ENCODE results near the gene CNIH2. TPM values are rescaled to one million over a fixed set of nuclear protein-coding genes. Genes with fewer than 3 reads are reported as not detected.

Gene CNIH2
- total and polyA plus RNA-seq, 9 of the 15 experiments (the other 6 are each of a cell fraction or from before 2014, with no cell fraction given) = 0.26 to 0.89 (median 0.40) TPM; not detected in 4

DNA sequence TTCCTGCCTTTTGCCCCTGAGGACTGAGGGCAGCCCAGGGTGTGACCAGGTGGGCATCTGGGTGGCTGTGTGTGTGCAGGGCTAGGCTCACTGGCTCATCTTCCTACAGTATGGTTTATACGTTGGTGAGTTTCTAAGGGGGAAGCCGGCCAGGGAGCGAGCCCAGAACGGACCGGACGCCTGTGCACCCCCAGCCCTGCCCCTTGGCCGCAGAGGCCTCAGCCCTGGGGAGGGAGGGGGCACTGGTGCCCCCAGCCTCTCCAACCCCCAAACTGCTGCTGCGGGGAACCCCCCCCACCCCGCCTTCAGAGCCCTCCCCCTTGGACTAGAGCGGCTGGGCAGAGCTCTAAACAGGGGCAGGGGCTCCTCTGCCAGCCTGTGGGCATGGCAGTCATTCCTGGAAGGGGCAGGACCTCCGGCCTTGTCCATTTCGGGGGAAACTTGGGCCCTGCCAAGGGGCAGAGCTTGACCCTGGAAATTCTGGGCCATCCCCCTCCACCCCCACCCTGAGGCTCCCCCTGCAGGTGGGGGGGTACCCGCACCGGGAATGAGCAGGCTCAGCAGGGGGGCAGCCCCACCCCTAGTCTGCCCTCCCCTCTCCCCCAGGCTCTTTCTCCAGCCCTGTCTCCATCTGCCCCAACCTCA, 5.6 kb downstream of the CNIH2 start:
- no peak overlapping the region for H3K4me3 ChIP-seq
- CTCF ChIA-PET (ENCODE audit: low intra/inter-chr PET ratio) = interaction anchor here (1.5 kb wide), 1 partner anchor 61 kb away, joined by 17 read pairs; no protein-coding TSS in a partner anchor
- peaks cover 4% of the 10 kb centered on the region for H3K9me1 ChIP-seq (ENCODE audit: control insufficient read depth, insufficient read depth, low read length)
- POLR2A ChIA-PET = interaction anchor here (3.7 kb wide), 1 partner anchor 11 kb away, joined by 21 read pairs; no protein-coding TSS in a partner anchor
- no peak overlapping the region for H3K4me2 ChIP-seq (ENCODE audit: insufficient read depth, low read length)
- no peaks in the 10 kb centered on the region for H3K9me3 ChIP-seq (replicated peaks; ENCODE audit: control insufficient read depth, insufficient read depth, low read depth, low read length)
- no peak for TF ChIP-seq C11orf30 (IDR thresholded peaks at IDR 0.05; ENCODE audit: low read depth)
- TF ChIP-seq, protein P1, sequence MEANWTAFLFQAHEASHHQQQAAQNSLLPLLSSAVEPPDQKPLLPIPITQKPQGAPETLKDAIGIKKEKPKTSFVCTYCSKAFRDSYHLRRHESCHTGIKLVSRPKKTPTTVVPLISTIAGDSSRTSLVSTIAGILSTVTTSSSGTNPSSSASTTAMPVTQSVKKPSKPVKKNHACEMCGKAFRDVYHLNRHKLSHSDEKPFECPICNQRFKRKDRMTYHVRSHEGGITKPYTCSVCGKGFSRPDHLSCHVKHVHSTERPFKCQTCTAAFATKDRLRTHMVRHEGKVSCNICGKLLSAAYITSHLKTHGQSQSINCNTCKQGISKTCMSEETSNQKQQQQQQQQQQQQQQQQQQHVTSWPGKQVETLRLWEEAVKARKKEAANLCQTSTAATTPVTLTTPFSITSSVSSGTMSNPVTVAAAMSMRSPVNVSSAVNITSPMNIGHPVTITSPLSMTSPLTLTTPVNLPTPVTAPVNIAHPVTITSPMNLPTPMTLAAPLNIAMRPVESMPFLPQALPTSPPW (CRISPR knock-in tag; IDR thresholded peaks at IDR 0.05) = peak; percentile 74
- TF ChIP-seq ARNT (IDR thresholded peaks at IDR 0.05) = no peak
- TF ChIP-seq RFX5 (IDR thresholded peaks at IDR 0.05; ENCODE audit: low read depth, low read length) = no peak
- TF ChIP-seq, protein P2, sequence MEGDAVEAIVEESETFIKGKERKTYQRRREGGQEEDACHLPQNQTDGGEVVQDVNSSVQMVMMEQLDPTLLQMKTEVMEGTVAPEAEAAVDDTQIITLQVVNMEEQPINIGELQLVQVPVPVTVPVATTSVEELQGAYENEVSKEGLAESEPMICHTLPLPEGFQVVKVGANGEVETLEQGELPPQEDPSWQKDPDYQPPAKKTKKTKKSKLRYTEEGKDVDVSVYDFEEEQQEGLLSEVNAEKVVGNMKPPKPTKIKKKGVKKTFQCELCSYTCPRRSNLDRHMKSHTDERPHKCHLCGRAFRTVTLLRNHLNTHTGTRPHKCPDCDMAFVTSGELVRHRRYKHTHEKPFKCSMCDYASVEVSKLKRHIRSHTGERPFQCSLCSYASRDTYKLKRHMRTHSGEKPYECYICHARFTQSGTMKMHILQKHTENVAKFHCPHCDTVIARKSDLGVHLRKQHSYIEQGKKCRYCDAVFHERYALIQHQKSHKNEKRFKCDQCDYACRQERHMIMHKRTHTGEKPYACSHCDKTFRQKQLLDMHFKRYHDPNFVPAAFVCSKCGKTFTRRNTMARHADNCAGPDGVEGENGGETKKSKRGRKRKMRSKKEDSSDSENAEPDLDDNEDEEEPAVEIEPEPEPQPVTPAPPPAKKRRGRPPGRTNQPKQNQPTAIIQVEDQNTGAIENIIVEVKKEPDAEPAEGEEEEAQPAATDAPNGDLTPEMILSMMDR (IDR thresholded peaks at IDR 0.05 in 2 of 3, conservative IDR thresholded peaks at IDR 0.05 in 1 of 3; ENCODE audit: insufficient read depth in 2 of 3, low read depth in 1 of 3, low read length in 3 of 3) = 0 out of 6 replicates have a peak, but pooled peaks of 2 of the 3 experiments have one; percentile 12 to 23
- TF ChIP-seq NFE2 (IDR thresholded peaks at IDR 0.05; ENCODE audit: low read depth) = no peak
- DNase-seq (ENCODE audit: extremely low read depth in 1 of 4, low spot score in 3 of 4) (peak in 3 of 4 experiments; percentile 46 to 67 (median 65)), FAIRE-seq (no peak), ATAC-seq (no peak)
- H2AFZ ChIP-seq (ENCODE audit: low read depth, low read length) = no peak overlapping the region
- H3K4me1 ChIP-seq (replicated peaks in 1 of 2; ENCODE audit: control insufficient read depth in 2 of 2, insufficient read depth in 2 of 2, low read length in 2 of 2) = peaks cover 15 to 52% of the 10 kb centered on the region in 2 experiments; a peak in 3 of 5 replicates
- H3K79me2 ChIP-seq (ENCODE audit: control insufficient read depth, insufficient read depth, low read length) = peaks cover 21% of the 10 kb centered on the region
- intact Hi-C loops (cut with micrococcal nuclease) (no loop called here), in situ Hi-C loops (cut with MboI) (no loop called here)
- no peak overlapping the region; a peak in 1 of 4 replicates for H3K9ac ChIP-seq (ENCODE audit: insufficient read depth in 1 of 2, low read depth in 2 of 2, low read length in 2 of 2)
- peaks cover 37% of the 10 kb centered on the region; the same call in 2 of the 3 replicates for H3K36me3 ChIP-seq (ENCODE audit: control insufficient read depth, insufficient read depth, low read length)
- BruUV-seq (replicated peaks) = no TSS peak
- peaks cover 23% of the 10 kb centered on the region for H4K20me1 ChIP-seq (replicated peaks; ENCODE audit: control insufficient read depth, insufficient read depth, low read length)
- no peak overlapping the region for H3K27ac ChIP-seq (ENCODE audit: extremely low read depth, low read depth, low read length)
- WGBS (ENCODE audit: insufficient coverage, low coverage, missing lambda C conversion rate) = 96% methylated on average over 4 of the region's 14 CpGs
- no peaks in the 10 kb centered on the region for H3K27me3 ChIP-seq (ENCODE audit: control insufficient read depth in 2 of 2, insufficient read depth in 2 of 2, low read length in 2 of 2)

Measured in K562 (cell line).